RWPE1 (cell line): ENCODE measurements around the gene RIC3.

ENCODE experiments used
- CTCF ChIA-PET: fragments of 350-600 bp; sonication (Branson Sonifier 250); formaldehyde crosslinking; extraction: SDS; loops from one replicate; lab custom pipeline; 2021; lab: Yijun Ruan, JAX
- POLR2A ChIA-PET: fragments of 400-600 bp; formaldehyde crosslinking; extraction: SDS; loops from one replicate; lab custom pipeline; 2020; ENCODE audit warnings: antibody characterized with exemption; ENCODE audit not compliant: low non-redundant PET; lab: Yijun Ruan, JAX
- DNase-seq: peaks from one replicate; pipeline ENCODE4 v3.0.0; 2012; ENCODE audit warnings: low spot score
- H3K27ac ChIP-seq: fragments of 450-650 bp; 2 replicates; pipeline ENCODE4 v1.5.1; 2017
- CTCF ChIP-seq: fragments of 450-650 bp; conservative IDR thresholded peaks from 2 replicates; pipeline ENCODE4 v1.5.1; 2017; ENCODE audit warnings: low read depth, mild to moderate bottlenecking

The RIC3 gene

GRCh38 chr11:8096575-8096974 lies 72.2 kb downstream of the RIC3 start:
- ChIA-PET POLR2A (no interaction called here), CTCF (interaction anchor here (2.7 to 4.4 kb wide), 2 partner anchors 63 to 90 kb away, joined by 14 to 63 read pairs; no protein-coding TSS in a partner anchor)
- TF ChIP-seq CTCF = no peak
- H3K27ac ChIP-seq = no peak overlapping the region
- DNase-seq = no peak

- ChIA-PET CTCF (interaction anchor here (0.6 to 4.4 kb wide), 3 partner anchors 18 to 90 kb away, joined by 4 to 63 read pairs (median 14); no protein-coding TSS in a partner anchor), POLR2A (no interaction called here)
- no peak for DNase-seq
- H3K27ac ChIP-seq = no peak overlapping the region
- TF ChIP-seq CTCF = no peak
Measured at GRCh38 chr11:8095806-8096522, 72.9 kb downstream of the RIC3 start.

GRCh38 chr11:8095371-8095770 lies 73.5 kb downstream of the RIC3 start:
- no peak for DNase-seq
- TF ChIP-seq CTCF = no peak
- POLR2A ChIA-PET = no interaction called here
- no peak overlapping the region for H3K27ac ChIP-seq
- CTCF ChIA-PET = interaction anchor here (0.6 to 2.7 kb wide), 3 partner anchors 18 to 89 kb away, joined by 4 to 14 read pairs (median 5); no protein-coding TSS in a partner anchor

- TF ChIP-seq CTCF = no peak
- ChIA-PET POLR2A (no interaction called here), CTCF (interaction anchor here (1.3 to 2.7 kb wide), 2 partner anchors 61 to 88 kb away, joined by 5 to 14 read pairs; no protein-coding TSS in a partner anchor)
- no peak overlapping the region for H3K27ac ChIP-seq
- DNase-seq = no peak
Measured at GRCh38 chr11:8094656-8095055, 74.2 kb downstream of the RIC3 start.

- no peak for DNase-seq
- ChIA-PET POLR2A (no interaction called here), CTCF (interaction anchor here (0.6 to 3.9 kb wide), 6 partner anchors 9 to 1050 kb away, joined by 3 to 23 read pairs (median 4); no protein-coding TSS in a partner anchor)
- no peak overlapping the region for H3K27ac ChIP-seq
- TF ChIP-seq CTCF = no peak
Measured at GRCh38 chr11:8093931-8094575, 74.8 kb downstream of the RIC3 start.

GRCh38 chr11:8092587-8093424 lies 76.0 kb downstream of the RIC3 start:
- peak; percentile 64 for DNase-seq

More at GRCh38 chr11:8092587-8093424, 76.0 kb downstream of the RIC3 start:
- POLR2A ChIA-PET = no interaction called here
- TF ChIP-seq CTCF = peak; percentile 28; the same call in 1 of the 2 replicates
- no peak overlapping the region for H3K27ac ChIP-seq
- CTCF ChIA-PET = interaction anchor here (0.5 to 4.5 kb wide), 8 partner anchors 10 to 86 kb away, joined by 3 to 23 read pairs (median 4); no protein-coding TSS in a partner anchor
